Cardiac septum (tissue), 1 donor: ENCODE measurements around the gene PTPA. TPM values are rescaled to one million over a fixed set of nuclear protein-coding genes. Genes with fewer than 3 reads are reported as not detected.
A peak's percentile ranks its signal among the peaks of the same experiment; 100 is the strongest.

Experiments used
- DNase-seq: peaks from one replicate; pipeline ENCODE4 v3.0.0-alpha.2; 2020; ENCODE audit warnings: low spot score
- intact Hi-C: fragments of 100-400 bp; cut with DNase I; formaldehyde crosslinking; loops from one replicate; pipeline ENCODE4 v1.14.0; 2022
- long read RNA-seq: library from polyadenylated mRNA; unstranded; transcript quantifications from one replicate; pipeline ENCODE4 v2.0.0, GENCODE V29; 2021
- total RNA-seq: library from RNA; stranded (reverse); fragmentation: NEBNext Ultra II Directional; extraction: Animal tissue kit (Norgen Biotek cat#: 25700); gene quantifications from one replicate; pipeline ENCODE4 v1.2.1, GENCODE V29; 2021
- donor health status: DM: no; HTN: no; CAD: no.

Gene PTPA
- 204 TPM for total RNA-seq
- long read RNA-seq, transcript PTPA-214 (3 exons, 988 nt): minor isoform, 12 of 221 reads
- long read RNA-seq, transcript PTPA-207 (10 exons, 2,737 nt): minor isoform, 25 of 221 reads
- long read RNA-seq, transcript PTPA-216 (3 exons, 857 nt): minor isoform, 24 of 221 reads
- long read RNA-seq, transcript PTPA-210 (3 exons, 1,153 nt): major isoform, 71 of 221 reads
- long read RNA-seq, partial matches to known transcripts: 9 of 221 reads
- long read RNA-seq, other reads (novel, unspliced or antisense): 57 of 221 reads

- DNase-seq: peak; percentile 100
- intact Hi-C loops: loop anchor here (2.0 kb wide), 1 partner anchor 74 kb away; the partner anchor contains the start of gene MIGA2
Measured at GRCh38 chr9:129110740-129111527, at the start of gene PTPA, which contains the start of gene CRAT. Gene PTPA, plus strand, starts transcription at chr9:129111415. Its CDS starts 186 bp downstream, at chr9:129111601. Gene CRAT, minus strand, starts transcription at chr9:129110793. Its CDS starts 284 bp downstream, at chr9:129110509.

- intact Hi-C loops: no loop called here
- DNase-seq: no peak
Measured at GRCh38 chr9:129063061-129063460, 48.2 kb upstream of the PTPA start.

GRCh38 chr9:129064499-129064908 is 46.7 kb upstream of the PTPA start:
- intact Hi-C loops: no loop called here

GRCh38 chr9:129068110-129068509 is 43.1 kb upstream of the PTPA start:
- intact Hi-C loops: no loop called here
- DNase-seq: no peak

More at GRCh38 chr9:129064499-129064908, 46.7 kb upstream of the PTPA start:
- no peak for DNase-seq

GRCh38 chr9:129068990-129069861 is 42.0 kb upstream of the PTPA start:
- DNase-seq: peak; percentile 92
- intact Hi-C loops: no loop called here

GRCh38 chr9:129069862-129070641 is 41.2 kb upstream of the PTPA start:
- no peak for DNase-seq
- intact Hi-C loops: no loop called here

GRCh38 chr9:129070696-129071525 is 40.3 kb upstream of the PTPA start:
- DNase-seq: no peak
- intact Hi-C loops: no loop called here

GRCh38 chr9:129071526-129072126 is 39.6 kb upstream of the PTPA start:
- intact Hi-C loops: no loop called here
- DNase-seq: no peak

- intact Hi-C loops: no loop called here
Measured at GRCh38 chr9:129072171-129072570, 39.0 kb upstream of the PTPA start.

GRCh38 chr9:129073404-129073803 is 37.8 kb upstream of the PTPA start:
- intact Hi-C loops: no loop called here
- no peak for DNase-seq

More at GRCh38 chr9:129072171-129072570, 39.0 kb upstream of the PTPA start:
- DNase-seq: no peak

GRCh38 chr9:129074106-129074505 is 37.1 kb upstream of the PTPA start:
- no peak for DNase-seq
- intact Hi-C loops: no loop called here

- intact Hi-C loops: no loop called here
- no peak for DNase-seq
Measured at GRCh38 chr9:129075996-129076639, 35.1 kb upstream of the PTPA start.

- DNase-seq: no peak
- intact Hi-C loops: no loop called here
Measured at GRCh38 chr9:129076640-129077037, 34.6 kb upstream of the PTPA start.

GRCh38 chr9:129077236-129077635 is 34.0 kb upstream of the PTPA start:
- DNase-seq: no peak
- intact Hi-C loops: no loop called here

- no peak for DNase-seq
- intact Hi-C loops: no loop called here
Measured at GRCh38 chr9:129078691-129079503, 32.3 kb upstream of the PTPA start.

- DNase-seq: no peak
- intact Hi-C loops: no loop called here
Measured at GRCh38 chr9:129079829-129080228, 31.4 kb upstream of the PTPA start.

GRCh38 chr9:129080298-129080600 is 31.0 kb upstream of the PTPA start:
- intact Hi-C loops: no loop called here
- DNase-seq: no peak
